Suppressor macrophage treated with lipopolysaccharide for 4 hours (primary cell): Measurements from ENCODE around the gene TMEM182.

Source experiments
- DNase-seq: peaks from one replicate; pipeline ENCODE4 v3.0.0-alpha.2; 2020

The TMEM182 gene

DNA sequence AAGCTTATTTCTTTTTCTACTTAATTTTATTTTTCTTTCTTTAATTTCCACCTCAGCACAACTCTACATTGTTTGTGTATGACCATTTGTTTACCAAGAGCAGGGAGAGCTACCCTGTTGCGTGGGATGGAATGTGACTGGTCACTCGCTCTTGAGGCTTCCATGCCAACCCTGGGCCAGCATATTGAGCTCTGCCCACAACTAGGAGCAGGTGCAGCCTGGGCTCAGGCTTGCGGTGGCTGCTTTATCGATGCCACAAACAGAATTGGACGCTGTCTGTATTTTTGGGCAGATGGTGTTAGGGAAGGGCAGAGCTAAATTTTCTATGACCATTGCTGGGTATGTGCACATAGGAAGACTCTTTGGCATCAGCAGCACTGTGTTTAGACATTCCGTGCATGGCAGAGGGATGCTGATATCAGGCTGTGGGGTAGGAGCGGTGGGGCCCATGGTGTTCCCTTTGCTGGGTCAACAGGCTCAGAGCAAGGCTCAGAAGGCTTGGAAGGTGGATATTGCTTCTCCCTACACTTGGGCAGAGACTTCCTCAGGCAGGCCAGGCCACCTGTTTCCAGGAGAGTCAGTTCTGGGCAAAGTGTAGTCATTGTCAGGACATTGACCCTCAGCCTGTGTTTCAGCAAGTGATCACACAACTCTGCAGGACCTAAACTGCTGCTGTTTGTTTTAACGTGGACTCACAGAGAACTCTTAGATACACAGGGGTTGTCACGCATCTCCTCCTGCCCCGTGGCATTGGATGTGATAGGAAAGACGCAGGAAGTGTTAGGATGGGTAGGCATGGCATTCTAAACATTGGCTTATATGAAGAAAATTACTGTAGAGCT lies 40.2 kb downstream of the TMEM182 start:
- DNase-seq, result no peak

DNA sequence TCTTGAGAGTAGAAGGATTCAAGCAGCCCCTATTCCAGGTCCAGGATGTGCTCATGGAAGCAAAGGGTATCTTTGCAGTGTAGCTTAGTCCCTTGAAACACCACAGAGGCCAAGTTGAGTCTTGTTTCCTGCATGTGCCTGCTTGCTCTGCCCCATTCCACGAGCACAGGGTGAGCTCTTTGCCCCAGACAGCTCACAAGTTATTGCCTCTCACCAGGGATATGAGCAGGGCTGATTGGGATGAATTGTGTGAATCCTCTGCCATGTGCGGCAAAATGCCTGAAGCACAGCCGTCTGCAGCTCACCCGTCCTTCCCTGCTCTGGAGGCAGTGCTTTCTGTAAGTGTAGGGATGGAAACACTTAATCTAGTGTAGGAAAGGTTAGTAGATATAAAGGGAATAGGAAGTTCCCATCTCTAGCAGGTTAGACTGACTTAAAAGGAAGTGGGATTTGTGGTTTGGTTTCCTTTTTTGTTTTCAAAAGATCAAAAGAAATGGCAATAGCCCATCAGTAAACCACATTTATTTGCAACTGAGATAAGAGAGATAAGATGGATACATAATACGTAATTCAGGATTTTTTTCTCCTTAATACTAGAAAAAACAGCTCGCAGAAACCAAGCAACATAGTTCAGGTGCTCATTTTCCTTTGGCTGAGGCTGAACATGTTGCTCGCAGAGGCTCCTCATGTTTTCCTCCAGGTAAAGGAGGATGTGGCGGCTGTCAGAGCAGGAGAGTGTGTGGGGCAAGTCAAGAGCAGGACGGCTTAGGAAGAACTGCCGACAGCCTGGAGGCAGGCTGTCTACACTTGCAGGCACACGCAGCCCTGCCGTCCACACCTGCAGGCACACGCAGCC lies 41.4 kb downstream of the TMEM182 start:
- no peak for DNase-seq

DNA sequence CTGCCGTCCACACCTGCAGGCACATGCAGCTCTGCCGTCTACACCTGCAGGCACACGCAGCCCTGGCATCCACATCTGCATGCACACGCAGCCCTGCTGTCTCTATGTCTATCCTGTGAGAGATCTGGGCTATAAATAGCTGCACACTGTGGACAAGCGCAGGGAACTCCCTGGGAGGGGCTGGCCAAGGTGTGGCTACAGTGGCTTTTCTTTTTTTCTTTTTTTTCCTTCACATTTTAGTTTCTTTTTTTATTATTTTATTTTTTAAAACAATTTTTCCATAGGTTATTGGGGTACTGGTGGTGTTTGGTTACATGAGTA lies 42.0 kb downstream of the TMEM182 start:
- DNase-seq, result no peak

DNA sequence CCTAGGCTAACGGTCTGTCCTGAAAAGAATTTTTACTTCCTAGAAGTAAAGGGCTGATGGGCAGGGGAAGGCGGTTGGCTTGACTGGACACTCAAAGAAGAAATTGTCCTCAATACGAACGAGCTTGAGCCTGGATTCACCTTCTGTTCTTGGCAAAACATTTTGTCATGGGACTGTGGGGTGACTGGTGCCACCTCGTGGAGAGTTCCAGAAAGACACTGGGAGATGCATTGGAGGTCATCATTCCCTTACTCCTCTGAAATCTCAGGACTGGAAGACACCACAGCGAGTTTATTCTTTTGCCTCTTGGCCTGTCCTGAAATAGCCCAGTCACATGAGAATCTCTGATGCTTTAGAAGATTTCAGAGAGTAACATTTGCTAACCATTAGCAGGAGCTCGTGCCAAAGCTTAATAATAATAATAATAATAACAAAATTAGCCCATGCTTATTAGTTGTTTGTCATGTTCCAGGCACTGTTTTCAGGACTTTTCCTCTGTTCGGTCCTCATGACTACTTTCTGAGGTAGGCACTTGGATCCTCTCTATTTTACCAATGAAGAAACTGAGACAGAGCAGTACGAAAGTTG lies 44.5 kb downstream of the TMEM182 start:
- DNase-seq, result peak; percentile 48

DNA sequence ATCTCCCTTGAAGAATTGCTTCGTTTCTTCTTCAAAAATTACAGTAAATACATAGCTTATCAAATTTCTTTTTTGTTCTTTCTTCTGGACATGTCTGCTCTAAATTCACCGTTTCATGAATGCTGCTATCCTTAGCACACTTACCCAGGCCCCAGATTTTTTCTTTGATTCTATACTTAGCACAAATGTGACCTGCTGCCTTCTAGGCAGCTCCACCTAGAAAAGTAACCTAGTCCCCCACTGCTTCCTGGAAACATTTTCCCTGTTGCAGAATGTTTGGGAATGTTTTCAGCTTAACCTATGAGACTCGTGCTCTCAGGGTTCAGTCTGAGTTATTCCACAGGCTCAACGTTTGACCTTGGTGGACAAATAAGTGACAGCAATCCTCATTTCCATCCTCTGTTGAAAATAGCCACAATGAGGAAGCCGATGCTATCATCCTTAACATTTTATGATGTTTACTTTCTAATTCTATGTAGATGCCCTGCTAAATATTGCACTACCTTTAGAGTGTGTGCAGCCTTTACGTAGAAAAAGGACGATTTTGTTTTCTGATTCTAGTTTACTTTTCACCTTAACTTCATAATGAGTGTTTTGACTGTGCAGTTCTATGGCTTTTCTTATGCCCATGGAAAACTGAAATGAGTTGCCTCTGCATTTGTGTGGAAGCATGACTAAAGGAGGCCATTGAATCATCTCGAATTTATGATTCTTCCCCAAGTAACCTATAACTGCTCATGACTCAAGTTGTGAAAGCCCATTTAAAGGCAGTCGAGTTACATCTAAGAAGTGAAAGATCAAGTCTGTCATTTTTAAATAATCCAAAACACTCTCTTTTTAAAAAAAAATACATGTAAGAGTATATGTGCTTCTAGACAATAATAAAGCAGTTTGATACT lies 47.7 kb downstream of the TMEM182 start:
- no peak for DNase-seq

DNA sequence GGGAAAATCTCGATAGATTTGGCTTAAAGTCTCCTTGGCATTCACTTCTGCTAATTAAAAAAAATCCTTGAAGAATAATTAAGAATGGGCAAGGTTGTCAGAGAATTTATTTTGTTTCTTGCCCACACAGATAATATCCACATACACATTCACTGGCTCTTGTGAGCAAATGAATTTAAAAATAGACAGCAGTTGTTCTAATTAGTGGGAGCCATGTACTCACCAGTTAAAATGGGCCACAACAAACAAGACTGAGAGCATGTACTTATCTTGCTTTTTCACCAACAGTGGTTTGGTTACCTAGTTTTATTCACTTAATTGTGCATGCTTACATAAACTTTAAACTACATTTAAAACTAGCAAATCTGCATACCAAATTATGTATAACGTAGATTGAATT lies 53.5 kb downstream of the TMEM182 start:
- no peak for DNase-seq

DNA sequence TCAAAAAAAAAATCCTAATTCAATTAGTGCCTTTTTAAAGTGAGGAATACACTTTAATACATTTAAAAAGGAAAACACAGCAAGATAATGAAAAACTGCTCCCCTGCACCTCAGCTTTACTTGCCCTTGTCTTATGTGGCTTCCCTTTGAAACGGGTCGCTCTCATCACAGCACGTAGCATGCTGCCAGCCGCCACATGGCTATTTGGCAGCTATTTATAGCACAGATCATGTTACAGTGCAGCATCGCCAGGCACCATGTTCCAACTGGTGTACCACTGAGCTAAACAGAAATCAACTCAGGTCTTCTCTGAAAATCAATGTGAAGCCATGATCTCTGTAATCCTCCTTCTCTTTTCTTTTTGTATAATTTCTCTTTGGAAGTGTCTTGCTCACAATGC lies 65.1 kb downstream of the TMEM182 start:
- DNase-seq, result no peak

DNA sequence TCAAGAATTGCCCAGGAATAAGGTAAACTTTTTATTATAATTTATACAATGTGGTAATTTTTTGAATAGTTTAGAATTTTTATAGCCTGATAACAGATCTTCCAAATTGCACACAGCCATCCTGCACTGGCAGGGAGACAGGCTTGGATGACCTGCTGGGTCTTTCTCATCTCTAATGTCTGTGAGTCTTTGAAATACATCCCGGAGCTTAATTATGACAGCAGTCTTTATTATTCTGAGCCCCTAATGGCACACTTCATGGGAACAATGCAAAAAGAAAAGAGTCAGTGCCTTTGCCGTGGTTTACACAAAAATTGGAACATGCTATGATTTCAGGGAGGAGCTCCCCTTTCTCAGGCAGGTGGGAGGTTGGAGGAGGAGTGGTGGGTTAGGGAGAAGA lies 71.0 kb downstream of the TMEM182 start:
- DNase-seq, result no peak

DNA sequence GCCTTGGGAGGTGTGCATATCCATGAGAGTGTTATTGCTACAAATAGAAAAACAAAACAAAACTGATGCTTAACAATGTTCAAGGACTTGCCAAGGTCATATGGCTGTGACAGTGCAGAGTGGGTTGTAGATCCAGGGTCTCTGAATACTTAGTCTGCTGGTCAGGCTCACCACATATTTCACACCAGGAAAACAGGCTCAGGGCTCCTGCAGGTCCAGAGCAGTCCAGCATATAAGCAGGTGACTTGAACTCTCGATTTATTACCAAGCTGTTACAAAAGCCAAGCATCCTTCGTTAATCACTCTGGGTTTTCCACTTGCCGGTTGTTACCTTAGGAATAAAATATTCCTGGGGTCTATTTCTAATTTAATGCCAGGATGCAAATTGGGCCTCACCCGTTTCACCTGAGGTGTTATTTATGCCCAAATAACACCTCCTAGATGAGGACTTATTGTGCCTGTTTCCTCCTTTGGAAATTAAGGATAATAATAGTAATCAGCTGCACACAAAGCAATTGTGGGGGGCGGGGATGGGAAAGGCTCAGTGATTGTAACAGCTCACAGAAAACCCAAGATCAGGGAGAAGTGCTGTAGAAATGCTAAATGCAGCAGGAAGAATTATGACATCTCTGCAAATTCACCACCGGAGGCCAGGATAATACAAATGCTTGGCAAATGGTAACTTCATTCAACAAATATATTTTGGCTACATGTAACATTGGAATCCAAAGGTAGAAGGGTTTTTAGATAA lies 72.9 kb downstream of the TMEM182 start:
- DNase-seq, result no peak

DNA sequence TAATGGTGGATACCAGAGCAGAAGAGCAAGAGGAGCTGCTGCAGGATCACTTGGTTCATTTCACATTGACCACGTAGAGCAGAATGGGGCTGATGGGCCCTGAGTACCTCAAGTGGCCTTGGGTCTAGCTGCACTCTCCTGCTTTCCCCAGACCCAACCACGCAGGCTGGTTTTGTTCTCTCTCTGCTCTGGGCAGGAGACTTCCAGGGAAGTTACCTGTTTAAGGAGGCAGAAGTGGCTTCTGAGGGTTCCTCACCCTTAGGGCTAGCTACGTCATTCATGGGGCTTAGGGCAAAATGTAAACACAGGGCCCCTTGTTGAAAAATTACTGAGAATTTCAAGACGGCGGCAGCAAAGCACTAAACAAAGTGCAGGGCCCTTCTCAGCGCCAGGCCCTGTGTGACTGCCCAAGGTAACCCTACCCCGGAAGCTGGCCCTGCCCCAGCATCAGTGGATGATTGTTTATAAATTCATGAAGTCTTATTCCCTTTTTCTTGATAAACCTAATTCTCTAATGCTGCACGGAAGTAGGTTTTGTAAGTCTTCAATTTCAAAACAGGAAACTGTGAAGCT lies 75.9 kb downstream of the TMEM182 start:
- no peak for DNase-seq

DNA sequence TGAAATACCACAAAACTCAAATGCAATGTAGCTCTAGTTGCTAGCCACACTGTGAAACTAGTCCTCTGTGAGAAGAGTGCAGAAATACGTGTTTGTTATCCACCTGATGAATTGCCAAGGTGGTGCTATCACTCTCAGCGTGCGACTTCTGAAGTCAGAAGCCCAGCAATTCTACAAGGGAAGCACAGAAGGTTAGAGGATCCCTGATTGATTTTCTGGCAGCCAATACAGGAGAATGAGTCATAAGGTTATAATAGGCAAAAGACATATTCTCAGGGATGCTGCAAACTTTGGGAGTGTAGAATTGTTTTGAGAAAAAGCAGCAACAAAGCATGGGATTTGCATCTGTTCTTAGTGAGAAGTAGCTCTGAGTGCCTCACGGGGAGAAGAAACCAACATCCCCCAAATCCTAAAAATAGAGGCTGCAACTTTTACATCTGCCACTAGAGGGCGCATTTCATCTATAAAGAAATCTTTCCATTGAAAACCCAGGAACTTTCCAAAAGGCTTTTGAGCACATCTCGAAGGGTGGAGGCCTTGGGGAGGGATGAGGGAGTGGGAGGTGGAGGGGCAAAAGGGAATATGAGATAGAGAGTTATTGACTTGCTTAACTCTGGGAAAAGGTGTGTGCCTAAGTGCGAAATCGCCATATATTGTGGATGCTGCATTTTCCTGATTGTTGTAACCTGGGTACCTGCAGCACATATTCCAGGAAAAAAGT lies 78.0 kb downstream of the TMEM182 start:
- peak; percentile 73 for DNase-seq

DNA sequence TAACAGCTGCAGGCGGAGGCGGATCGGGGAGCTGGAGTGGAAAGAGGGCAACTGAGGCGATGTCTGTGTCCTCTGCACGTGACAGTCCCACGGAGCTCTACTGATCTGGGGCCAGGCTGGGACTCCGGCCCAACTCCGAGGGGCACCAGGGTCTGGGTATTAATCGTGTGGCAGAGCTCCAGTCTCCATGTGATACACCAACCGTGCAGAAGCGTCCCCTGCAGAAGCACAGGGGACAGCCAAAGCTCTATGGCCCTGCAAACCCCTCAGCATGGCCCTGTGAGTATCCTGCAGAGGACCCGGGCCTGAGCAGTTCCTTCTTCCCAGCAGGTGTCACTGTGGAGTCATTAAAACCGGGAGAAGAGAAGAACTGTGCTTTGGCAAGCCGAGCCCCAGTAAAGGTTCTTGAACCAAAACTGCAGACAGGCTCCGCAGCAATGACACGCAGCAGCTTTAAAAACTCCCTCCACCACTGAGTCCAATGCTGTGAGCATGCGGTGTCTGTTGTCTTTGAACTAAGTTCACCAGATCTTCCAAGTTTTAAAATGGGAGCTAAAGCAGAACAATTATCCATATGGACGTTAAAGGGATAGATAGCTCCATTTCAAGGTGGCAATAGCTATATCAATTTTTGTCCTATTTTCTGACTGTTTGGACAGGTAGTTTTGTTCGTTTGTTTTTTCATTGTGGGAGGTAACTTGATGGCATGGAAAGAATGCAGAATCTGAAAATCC lies 79.4 kb downstream of the TMEM182 start:
- peak; percentile 68 for DNase-seq

DNA sequence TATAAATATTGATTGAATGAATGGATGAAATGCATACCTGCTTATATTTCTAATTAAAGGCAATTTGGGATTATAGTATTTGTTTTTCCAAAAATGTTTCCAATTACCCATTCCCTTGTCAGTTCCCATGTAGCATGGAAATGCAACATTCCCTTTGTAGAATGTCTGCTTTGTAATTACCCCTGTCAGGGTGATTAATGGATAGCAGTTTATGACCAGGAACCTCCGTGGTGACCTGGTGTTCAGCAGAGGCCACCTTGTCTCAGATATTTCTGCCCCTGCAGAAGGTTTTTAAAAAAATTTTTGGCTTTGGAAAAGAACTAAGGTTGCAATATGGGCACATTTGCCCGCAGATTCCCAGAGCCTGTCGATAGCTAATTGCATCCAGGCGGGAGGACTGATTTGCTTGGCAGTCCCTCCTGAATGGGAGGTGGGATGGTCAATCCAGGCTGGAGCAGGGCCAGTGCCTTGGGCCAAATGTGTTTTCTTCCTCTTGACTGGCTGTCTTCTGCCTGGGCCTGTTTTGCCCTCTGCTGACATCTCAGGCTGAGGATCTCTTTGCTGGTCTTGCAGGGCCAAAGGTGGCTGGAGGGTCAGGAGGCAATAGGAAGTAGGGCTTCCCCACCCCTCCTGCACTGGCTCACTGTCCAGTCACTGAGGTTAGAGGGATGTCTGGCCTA lies 82.1 kb downstream of the TMEM182 start:
- no peak for DNase-seq

DNA sequence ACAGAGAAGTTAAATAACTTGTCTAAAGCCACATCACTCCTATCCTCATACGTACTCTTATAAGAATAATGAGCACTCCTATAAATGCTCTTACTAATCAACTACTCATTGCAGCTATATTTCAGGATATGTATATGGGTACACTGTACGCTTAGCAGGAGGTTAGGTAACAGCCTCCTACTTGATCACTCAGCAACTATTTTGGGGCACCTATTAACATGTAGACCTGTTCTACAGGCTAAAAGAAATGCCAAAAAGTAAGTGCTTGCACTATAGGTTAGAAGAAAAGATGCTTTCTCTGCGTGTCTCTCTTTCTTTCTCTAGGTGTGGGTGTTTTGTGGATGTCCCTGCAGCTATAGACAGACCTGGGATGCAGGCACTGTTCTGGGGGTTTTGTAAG lies 83.1 kb downstream of the TMEM182 start:
- DNase-seq, result no peak

DNA sequence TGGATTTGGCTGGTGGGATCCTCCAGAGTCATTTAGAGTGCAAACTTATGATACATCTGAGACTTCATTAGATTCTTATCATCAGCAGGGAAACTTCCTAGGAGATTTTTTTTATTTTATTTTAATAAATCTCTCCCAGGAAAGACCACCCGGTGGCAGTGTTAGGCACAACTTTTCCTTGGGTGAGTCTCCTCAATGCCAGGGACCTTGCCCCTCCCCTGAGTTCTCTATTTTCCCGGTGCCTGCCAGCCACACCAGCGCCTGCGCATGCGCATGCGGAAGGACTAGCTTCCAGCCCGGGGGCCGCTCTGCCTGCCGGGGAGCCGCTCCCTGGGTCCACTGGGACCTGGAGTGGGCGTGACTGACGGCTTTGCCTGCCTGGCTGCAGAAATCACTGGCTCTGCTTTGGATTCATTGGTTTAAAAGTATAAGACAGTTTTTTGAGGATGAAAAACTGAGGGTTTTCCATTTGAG lies 86.6 kb downstream of the TMEM182 start:
- DNase-seq, result peak; percentile 82

DNA sequence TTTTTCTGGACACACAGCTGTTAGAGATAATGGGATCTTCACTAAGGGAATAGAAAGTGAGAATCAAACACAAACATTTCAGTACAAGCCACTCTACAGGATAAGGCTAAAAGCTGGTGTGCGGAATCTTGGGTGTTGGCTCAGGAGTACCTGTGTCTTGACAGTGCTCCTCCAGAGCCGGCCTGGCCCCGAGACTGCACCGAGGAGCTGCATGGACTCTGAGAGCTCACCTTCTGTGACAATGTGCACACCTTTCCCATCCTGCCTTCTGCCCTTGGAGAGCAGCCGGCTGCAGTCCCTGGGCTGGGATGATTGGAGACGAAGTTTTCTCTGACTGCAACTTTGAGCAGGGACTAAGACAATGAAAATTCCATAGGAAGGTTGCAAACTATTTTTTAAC lies 89.1 kb downstream of the TMEM182 start:
- DNase-seq, result no peak

DNA sequence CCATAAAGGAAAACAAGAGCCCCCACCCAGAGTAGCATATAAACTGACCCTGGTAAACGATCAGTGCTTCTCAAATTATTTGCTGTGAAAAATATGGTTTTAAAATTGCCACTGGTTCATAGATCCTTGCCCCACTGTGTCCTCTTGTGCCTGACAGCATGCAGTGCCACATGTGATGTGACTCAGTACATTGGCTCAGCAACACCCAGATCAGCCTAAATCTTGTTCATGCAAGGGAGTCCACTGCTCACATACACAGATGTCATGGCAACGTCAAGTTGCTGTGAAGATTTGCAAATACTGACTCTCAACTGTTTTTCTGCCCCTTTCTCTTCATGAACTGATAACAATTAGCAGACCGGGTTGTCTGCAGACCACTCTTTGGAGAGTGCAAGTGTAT lies 91.0 kb downstream of the TMEM182 start:
- DNase-seq, result no peak
